ENCODE measurements around the gene TMEM44.

Gene TMEM44

GRCh38 chr3:194556086-194557056, 76.8 kb downstream of the TMEM44 start:
- no peak; the same call in 2 of the 3 replicates for ATAC-seq
- TF ChIP-seq TSHZ2 (CRISPR knock-in tag; IDR thresholded peaks at IDR 0.05) (no peak), TCF4 (CRISPR knock-in tag; IDR thresholded peaks at IDR 0.05; ENCODE audit: borderline replicate concordance) (no peak), CSDC2 (CRISPR knock-in tag; IDR thresholded peaks at IDR 0.05) (no peak), CREB5 (CRISPR knock-in tag; IDR thresholded peaks at IDR 0.05; ENCODE audit: low read depth) (no peak), ZNF8 (CRISPR knock-in tag; IDR thresholded peaks at IDR 0.05) (no peak), ESRRG (CRISPR knock-in tag; IDR thresholded peaks at IDR 0.05) (no peak), SNAI2 (CRISPR knock-in tag; IDR thresholded peaks at IDR 0.05) (0 out of 2 replicates have a peak, but pooled peaks have one; percentile 6), PPARA (CRISPR knock-in tag; IDR thresholded peaks at IDR 0.05; ENCODE audit: borderline replicate concordance) (no peak), CSRNP3 (CRISPR knock-in tag; IDR thresholded peaks at IDR 0.05) (no peak), TOX (CRISPR knock-in tag; IDR thresholded peaks at IDR 0.05; ENCODE audit: borderline replicate concordance) (no peak), BACH2 (CRISPR knock-in tag; IDR thresholded peaks at IDR 0.05; ENCODE audit: borderline replicate concordance) (no peak), ZNF565 (CRISPR knock-in tag; conservative IDR thresholded peaks at IDR 0.05; ENCODE audit: low read depth) (no peak), GLIS3 (CRISPR knock-in tag; IDR thresholded peaks at IDR 0.05) (no peak), OSR1 (CRISPR knock-in tag; IDR thresholded peaks at IDR 0.05) (no peak), ZFP3 (CRISPR knock-in tag; IDR thresholded peaks at IDR 0.05) (peak; percentile 38; the same call in 1 of the 2 replicates), RARB (CRISPR knock-in tag; IDR thresholded peaks at IDR 0.05) (no peak), ISL1 (CRISPR knock-in tag; IDR thresholded peaks at IDR 0.05) (no peak), ZC3H10 (CRISPR knock-in tag; IDR thresholded peaks at IDR 0.05) (no peak)

- TF ChIP-seq GLIS3 (CRISPR knock-in tag; IDR thresholded peaks at IDR 0.05) (no peak), ZFP3 (CRISPR knock-in tag; IDR thresholded peaks at IDR 0.05) (no peak), ARNTL (CRISPR knock-in tag; IDR thresholded peaks at IDR 0.05; ENCODE audit: borderline replicate concordance, low read depth) (no peak), ZNF8 (CRISPR knock-in tag; IDR thresholded peaks at IDR 0.05) (no peak), POU6F1 (CRISPR knock-in tag; IDR thresholded peaks at IDR 0.05; ENCODE audit: borderline replicate concordance, low read depth) (no peak), ZC3H10 (CRISPR knock-in tag; IDR thresholded peaks at IDR 0.05) (no peak), PATZ1 (CRISPR knock-in tag; IDR thresholded peaks at IDR 0.05; ENCODE audit: borderline replicate concordance) (no peak), TSHZ2 (CRISPR knock-in tag; IDR thresholded peaks at IDR 0.05) (no peak), CSDC2 (CRISPR knock-in tag; IDR thresholded peaks at IDR 0.05) (no peak), ZNF565 (CRISPR knock-in tag; conservative IDR thresholded peaks at IDR 0.05; ENCODE audit: low read depth) (no peak), CSRNP3 (CRISPR knock-in tag; IDR thresholded peaks at IDR 0.05) (no peak), ISL1 (CRISPR knock-in tag; IDR thresholded peaks at IDR 0.05) (no peak)
- ATAC-seq, result peak; percentile 39
Measured at GRCh38 chr3:194555175-194556062, 77.8 kb downstream of the TMEM44 start.

Data from SK-N-SH treated with all-trans-retinoic acid at 6 μM for 48 hours (cell line).